ENCODE measurements around the gene PLEKHH1. TPM values are rescaled to one million over a fixed set of nuclear protein-coding genes. Genes with fewer than 3 reads are reported as not detected.

The PLEKHH1 gene
- total and polyA plus RNA-seq, 9 of the 15 experiments (the other 6 are each of a cell fraction or from before 2014, with no cell fraction given): 0.76 to 5.9 (median 2.9) TPM

GRCh38 chr14:67541448-67542387 is 8.6 kb downstream of the PLEKHH1 start:
- TSS peak; percentile 95 for BruUV-seq (replicated peaks)
- Histone ChIP-seq H3K27ac (ENCODE audit: extremely low read depth, low read depth, low read length) (peak overlapping the region; percentile 56), H3K9me3 (replicated peaks; ENCODE audit: control insufficient read depth, insufficient read depth, low read depth, low read length) (no peaks in the 10 kb centered on the region), H3K79me2 (ENCODE audit: control insufficient read depth, insufficient read depth, low read length) (no peaks in the 10 kb centered on the region), H3K4me1 (replicated peaks in 1 of 2; ENCODE audit: control insufficient read depth in 2 of 2, insufficient read depth in 2 of 2, low read length in 2 of 2) (peaks cover 4% of the 10 kb centered on the region in 2 experiments; a peak in 3 of 5 replicates), H3K36me3 (ENCODE audit: control insufficient read depth, insufficient read depth, low read length) (no peaks in the 10 kb centered on the region; the same call in 2 of the 3 replicates), H2AFZ (ENCODE audit: low read depth, low read length) (peak overlapping the region; percentile 93), H3K4me2 (ENCODE audit: insufficient read depth, low read length) (peak overlapping the region; percentile 71), H3K9me1 (ENCODE audit: control insufficient read depth, insufficient read depth, low read length) (no peaks in the 10 kb centered on the region), H3K27me3 (ENCODE audit: control insufficient read depth in 2 of 2, insufficient read depth in 2 of 2, low read length in 2 of 2) (no peaks in the 10 kb centered on the region), H3K4me3 (peak overlapping the region; percentile 26), H3K9ac (ENCODE audit: insufficient read depth in 1 of 2, low read depth in 2 of 2, low read length in 2 of 2) (peak overlapping the region; percentile 64 to 79; a peak in 3 of 4 replicates), H4K20me1 (replicated peaks; ENCODE audit: control insufficient read depth, insufficient read depth, low read length) (no peaks in the 10 kb centered on the region)
- peak; percentile 91 for FAIRE-seq
- ATAC-seq: peak; percentile 98
- peak; percentile 38 to 79 (median 56) for DNase-seq (ENCODE audit: extremely low read depth in 1 of 4, low spot score in 3 of 4)
- in situ Hi-C loops (cut with MboI): no loop called here
- intact Hi-C loops (cut with micrococcal nuclease): no loop called here
- ChIA-PET POLR2A (interaction anchor here (0.5 to 2.1 kb wide), 11 partner anchors 10 to 182 kb away, joined by 3 to 13 read pairs (median 4); partner anchors contain the start of genes EIF2S1 and PLEKHH1), CTCF (ENCODE audit: low intra/inter-chr PET ratio) (no interaction called here)
- WGBS (ENCODE audit: insufficient coverage, low coverage, missing lambda C conversion rate): 7% methylated on average over 22 of the region's 24 CpGs
- TF ChIP-seq POLR2A (conservative IDR thresholded peaks at IDR 0.05) (peak; percentile 85), CSDE1 (IDR thresholded peaks at IDR 0.05) (no peak), SMAD4 (CRISPR knock-in tag; conservative IDR thresholded peaks at IDR 0.05) (0 out of 2 replicates have a peak, but pooled peaks have one; percentile 22), ZNF23 (CRISPR knock-in tag; IDR thresholded peaks at IDR 0.05) (no peak), TEAD1 (CRISPR knock-in tag; IDR thresholded peaks at IDR 0.05) (no peak), PHTF2 (CRISPR knock-in tag; IDR thresholded peaks at IDR 0.05) (no peak), ZNF707 (CRISPR knock-in tag; conservative IDR thresholded peaks at IDR 0.05) (no peak), ZKSCAN3 (CRISPR knock-in tag; IDR thresholded peaks at IDR 0.05) (no peak), ZNF57 (CRISPR knock-in tag; IDR thresholded peaks at IDR 0.05) (no peak), MITF (IDR thresholded peaks at IDR 0.05) (no peak), ZNF444 (CRISPR knock-in tag; IDR thresholded peaks at IDR 0.05) (no peak)
- TF ChIP-seq, protein P1, sequence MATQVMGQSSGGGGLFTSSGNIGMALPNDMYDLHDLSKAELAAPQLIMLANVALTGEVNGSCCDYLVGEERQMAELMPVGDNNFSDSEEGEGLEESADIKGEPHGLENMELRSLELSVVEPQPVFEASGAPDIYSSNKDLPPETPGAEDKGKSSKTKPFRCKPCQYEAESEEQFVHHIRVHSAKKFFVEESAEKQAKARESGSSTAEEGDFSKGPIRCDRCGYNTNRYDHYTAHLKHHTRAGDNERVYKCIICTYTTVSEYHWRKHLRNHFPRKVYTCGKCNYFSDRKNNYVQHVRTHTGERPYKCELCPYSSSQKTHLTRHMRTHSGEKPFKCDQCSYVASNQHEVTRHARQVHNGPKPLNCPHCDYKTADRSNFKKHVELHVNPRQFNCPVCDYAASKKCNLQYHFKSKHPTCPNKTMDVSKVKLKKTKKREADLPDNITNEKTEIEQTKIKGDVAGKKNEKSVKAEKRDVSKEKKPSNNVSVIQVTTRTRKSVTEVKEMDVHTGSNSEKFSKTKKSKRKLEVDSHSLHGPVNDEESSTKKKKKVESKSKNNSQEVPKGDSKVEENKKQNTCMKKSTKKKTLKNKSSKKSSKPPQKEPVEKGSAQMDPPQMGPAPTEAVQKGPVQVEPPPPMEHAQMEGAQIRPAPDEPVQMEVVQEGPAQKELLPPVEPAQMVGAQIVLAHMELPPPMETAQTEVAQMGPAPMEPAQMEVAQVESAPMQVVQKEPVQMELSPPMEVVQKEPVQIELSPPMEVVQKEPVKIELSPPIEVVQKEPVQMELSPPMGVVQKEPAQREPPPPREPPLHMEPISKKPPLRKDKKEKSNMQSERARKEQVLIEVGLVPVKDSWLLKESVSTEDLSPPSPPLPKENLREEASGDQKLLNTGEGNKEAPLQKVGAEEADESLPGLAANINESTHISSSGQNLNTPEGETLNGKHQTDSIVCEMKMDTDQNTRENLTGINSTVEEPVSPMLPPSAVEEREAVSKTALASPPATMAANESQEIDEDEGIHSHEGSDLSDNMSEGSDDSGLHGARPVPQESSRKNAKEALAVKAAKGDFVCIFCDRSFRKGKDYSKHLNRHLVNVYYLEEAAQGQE (IDR thresholded peaks at IDR 0.05; ENCODE audit: borderline replicate concordance): peak; percentile 46; the same call in 1 of the 2 replicates
- TF ChIP-seq, protein P1 (CRISPR knock-in tag; IDR thresholded peaks at IDR 0.05; ENCODE audit: low read depth): no peak

Data from K562 (cell line).